GM19239 (cell line): ENCODE data around the gene SECISBP2.

Experiments
- DNase-seq: peaks from one replicate; pipeline ENCODE4 v3.0.0; 2011; ENCODE audit warnings: low spot score; ENCODE audit not compliant: insufficient read length
- FAIRE-seq: peaks from 2 replicates; lab custom pipeline; 2011; peaks lifted over from hg19 to GRCh38; lab: Jason Lieb, UNC

Gene SECISBP2

DNA sequence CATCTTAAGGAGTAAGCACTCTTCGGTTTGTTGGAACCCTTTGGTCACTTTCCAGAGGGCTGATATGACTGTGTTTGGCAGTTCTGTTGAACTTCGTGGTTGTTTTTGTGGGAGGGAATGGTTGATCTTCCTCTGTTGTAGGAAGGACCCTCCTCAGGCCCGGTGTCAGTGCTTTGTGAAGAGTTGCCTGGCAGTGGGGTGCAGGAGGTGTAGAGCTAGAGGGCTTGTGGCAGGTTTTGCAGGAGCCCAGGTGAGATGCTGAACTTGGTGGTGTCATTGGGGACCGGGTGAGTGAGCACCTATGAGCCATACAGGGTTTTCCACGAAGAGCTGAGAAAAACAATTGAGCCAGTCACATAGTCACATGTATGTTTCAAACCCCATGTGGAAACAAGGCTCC, 27.2 kb downstream of the SECISBP2 start:
- DNase-seq (no peak), FAIRE-seq (no peak)

DNA sequence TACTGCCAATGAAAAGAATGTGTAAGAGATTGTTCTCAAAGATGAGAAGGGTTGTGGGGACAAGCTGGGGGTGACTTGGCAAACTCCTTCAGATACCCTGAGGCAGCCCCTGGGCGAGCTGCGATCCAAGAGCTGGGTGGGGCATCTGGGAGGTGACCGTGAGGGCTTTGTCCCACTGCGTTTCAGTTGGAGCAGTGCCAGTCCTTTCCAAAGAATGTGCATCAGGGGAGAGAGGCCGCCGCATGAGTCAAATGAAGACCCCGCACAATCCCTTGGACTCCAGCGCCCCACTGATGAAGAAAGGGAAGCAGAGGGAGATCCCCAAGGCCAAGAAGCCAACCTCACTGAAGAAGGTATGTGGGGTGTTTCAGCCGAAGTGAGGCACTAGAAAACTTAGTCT, 28.4 kb downstream of the SECISBP2 start:
- FAIRE-seq = no peak
- no peak for DNase-seq

DNA sequence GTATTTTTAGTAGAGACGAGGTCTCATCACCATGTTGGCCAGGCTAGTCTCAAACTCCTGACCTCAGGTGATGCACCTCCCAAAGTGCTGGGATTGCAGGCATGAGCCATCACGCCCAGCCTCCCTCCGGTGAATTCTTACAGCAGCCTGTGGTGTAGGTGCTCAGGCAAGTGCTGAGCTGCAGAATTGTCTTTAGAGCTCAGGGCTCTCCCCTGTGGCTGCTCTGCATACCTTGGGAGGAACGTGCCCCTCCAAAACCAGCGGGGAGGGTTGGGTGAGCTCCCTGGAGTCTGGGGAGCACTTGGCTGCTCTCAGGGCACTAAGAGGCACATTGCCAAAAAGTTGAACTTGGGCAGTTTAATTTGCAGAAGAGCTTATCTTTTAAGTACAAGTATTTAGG, 29.4 kb downstream of the SECISBP2 start:
- no peak for FAIRE-seq
- DNase-seq = no peak

DNA sequence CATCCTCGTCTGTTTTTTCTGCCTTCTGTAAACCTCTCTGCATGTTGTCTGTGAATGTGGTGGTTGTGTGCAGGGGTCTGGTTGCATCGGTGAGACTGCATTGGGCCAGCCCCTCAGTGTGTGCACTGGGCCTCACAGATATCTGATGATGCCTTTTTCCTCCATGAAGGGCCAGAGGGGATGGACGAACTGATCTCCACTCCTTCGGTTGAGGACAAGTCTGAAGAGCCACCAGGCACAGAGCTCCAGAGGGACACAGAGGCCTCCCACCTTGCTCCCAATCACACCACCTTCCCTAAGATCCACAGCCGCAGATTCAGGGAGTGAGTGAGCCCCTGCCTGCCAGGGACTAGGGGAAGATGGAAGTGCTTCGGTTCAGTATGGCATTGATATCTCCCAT, 31.3 kb downstream of the SECISBP2 start:
- DNase-seq = no peak
- no peak for FAIRE-seq

DNA sequence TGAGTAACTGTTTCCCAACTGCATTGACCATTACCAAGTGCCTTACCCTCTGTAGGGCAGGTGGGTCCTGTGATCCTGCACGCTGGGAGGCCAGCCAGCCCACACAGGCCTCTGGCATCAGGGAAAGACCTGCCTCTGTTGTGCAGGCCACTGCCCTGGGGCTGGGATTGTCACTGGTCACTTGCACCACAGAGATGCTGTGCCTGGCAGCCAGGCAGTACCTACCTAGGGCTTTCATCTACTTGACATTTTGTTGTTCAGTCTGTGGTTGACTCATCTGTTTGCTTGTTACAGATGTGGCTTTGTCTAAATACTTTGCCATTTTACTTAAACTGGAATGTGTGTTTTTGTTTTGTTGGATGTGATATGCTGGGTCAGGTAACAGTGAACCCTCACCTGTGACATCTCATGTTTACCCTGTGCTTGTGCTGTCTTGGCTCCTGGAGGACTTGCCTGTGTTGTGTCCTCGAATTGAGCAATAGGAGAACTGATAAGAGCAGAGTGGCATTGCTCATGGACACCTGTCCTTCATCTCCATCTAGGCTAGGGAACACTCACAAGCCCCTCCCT, 32.8 kb downstream of the SECISBP2 start:
- DNase-seq = no peak
- no peak for FAIRE-seq

DNA sequence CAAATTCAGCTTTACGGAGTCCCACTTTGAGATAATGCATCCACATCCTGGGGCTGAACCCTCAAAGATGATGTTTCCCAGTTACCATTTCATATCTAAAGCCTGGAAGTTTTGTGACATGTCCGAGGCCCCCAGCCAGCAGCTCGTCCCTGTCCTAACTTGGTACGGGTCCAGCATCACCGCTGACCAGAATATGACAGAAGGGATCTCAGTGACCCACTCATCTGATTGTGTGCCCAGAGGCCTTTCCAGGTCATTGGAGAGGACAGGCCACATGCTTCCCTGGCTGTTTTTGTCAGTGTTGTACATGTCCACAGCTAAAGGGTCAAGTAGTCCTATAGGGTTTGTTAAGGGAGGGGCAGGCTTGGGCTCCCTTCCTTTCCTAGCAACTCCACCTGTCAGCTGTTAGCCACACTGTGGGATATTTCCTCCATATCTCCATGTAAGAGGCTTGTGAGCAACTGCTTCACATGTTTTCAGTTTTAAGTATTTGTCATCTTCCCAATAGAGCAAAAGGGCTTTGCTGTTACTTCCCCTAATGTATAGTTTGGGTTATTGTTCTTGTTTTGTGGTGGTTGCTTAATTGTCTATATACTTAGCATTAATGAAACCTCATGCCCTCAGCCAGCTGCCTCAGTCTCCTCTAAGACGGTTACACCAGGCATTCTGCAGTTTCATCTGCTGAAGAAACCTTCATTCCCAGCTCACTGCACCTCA, 33.4 kb downstream of the SECISBP2 start:
- FAIRE-seq = no peak
- no peak for DNase-seq

DNA sequence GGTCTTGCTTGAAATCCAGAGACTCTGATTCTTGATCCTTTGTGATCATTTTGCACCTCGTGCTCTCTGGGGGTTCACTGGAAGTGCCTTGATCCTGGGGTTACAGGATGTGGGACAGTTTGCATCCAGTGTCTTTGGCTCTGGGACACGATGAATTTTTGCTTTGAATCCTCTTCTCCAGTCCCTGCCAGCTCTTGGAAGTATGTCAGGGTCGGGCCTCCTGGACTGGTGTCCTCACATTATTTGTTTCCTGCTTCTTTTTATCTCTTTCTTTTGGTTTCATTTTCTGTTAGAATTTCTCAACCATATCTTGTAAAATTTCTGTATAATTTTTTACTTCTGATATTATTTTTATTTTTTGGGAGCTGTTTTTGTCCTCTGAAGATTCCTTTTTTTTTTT, 34.2 kb downstream of the SECISBP2 start:
- no peak for DNase-seq
- no peak for FAIRE-seq

DNA sequence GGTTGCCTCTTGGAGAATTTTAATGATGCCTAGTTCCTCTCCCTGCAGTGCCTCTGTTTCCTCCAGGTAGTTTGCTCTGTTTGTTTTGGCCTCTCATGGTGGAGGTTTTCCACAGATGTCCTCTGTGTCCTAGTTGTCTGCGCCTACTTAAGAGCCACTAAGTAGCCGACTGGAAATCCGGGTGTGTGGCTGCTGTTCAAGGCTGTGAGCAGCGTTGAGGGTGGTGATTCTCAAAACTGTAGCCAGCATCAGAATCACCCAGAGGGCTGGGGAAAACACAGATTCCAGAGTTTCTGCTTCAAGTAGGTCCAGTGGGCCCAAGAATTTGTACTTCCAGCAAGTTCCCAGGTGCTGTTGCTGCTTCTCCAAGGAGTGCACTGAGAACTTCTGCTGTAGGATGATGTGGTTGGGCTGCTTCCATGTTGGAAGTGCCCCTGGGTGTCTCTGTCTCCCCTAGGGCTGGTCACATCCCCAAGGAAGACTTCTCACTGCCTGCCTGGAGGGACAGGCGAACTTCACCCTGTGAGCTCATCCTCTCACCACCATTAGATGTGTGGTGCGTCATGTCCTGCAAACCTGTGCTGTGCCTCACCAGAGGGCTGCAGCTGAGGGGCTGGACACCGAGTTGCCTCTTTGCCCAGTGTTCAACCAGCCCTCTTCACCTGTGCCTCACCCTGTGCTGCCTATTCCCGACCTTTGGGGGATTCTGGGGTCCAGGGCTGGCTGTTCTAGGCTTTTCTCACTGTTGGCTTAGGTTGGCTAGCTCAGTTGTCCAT, 34.8 kb downstream of the SECISBP2 start:
- FAIRE-seq (no peak), DNase-seq (no peak)

DNA sequence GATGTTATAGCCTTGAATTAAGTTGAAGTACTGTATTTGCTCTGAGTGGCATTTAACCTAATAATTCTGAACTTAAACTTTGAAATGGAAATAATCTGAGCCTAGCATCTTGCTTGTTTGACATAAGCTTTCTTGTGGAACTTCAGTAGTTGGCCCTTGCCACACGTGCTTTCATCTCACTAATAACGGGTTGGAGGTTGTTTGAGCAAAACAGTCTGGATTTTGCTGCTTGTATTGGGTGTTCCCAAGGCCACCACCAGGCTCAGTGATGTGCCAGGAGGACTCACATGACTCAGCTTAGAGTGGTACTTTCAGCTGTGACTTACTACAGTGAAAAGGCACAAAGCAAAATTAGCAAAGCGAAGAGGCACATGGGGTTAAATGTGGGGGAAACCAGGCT, 35.7 kb downstream of the SECISBP2 start:
- DNase-seq (no peak), FAIRE-seq (no peak)

DNA sequence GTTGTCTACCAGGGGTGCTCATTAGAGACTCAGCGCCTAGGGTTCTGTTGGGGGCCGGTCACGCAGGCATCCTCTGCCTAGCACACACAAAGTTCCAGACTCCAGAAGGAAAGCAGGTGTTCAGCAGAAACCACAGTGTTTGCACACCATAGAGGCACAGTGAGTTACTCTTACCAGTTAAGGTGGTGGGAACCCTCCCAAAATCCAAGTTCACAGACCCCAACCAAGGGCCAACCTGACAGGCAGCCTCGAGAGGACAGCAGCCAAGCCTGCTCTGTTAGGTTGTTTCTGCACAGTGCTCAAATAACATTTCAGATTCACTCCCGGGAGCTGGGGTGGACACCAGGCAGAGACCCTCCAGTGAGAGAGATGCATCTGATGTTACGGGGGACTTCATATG, 36.2 kb downstream of the SECISBP2 start:
- no peak for FAIRE-seq
- DNase-seq = no peak

DNA sequence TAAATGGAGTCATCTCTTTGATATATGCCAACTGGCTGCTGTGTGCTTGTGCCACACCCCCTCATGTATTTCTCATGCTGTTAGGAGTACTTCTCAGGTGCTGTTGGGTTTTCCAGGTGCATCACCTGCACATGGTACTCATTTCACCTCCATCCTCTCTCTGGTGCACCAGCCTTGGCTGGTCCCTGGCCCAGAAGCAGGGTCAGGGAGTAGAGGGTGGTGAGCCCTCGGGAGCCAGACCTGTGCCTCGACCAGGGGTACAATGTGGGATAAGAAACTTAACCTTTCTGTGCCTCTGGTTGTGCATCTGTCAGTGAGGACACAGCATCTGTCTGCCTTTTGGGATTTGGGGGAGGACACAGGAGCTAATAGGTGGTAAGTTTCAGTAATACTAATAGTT, 38.5 kb downstream of the SECISBP2 start:
- DNase-seq (no peak), FAIRE-seq (no peak)

DNA sequence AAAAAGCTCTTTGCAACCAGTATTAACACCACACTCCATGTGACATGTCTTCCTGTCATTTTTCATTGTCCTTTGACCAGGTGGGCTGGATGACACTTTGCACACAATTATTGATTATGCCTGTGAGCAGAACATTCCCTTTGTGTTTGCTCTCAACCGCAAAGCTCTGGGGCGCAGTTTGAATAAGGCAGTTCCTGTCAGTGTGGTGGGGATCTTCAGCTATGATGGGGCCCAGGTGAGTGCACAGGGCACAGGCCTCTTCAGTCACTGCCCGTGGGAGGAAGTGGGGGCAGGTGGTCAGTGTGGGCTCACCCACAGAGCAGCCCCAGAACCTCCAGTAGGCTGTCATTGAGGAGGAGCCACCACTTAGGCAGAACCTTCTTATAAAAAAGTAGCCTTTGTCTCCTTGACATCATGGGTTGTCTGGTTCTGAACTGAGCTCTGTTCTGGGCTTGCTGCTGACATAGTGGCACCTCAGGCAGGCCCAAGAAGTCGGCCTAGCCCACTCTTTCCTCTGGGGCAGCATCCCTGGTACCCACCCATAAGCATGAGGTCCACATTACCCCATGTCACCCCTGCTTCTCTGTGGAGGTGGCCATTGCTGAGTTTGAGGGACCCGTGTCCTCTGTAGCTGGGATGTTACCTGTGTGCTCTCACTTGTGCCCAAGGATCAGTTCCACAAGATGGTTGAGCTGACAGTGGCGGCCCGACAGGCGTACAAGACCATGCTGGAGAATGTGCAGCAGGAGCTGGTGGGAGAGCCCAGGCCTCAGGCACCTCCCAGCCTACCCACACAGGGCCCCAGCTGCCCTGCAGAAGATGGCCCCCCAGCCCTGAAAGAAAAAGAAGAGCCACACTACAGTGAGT, 39.3 kb downstream of the SECISBP2 start:
- DNase-seq (no peak), FAIRE-seq (no peak)

DNA sequence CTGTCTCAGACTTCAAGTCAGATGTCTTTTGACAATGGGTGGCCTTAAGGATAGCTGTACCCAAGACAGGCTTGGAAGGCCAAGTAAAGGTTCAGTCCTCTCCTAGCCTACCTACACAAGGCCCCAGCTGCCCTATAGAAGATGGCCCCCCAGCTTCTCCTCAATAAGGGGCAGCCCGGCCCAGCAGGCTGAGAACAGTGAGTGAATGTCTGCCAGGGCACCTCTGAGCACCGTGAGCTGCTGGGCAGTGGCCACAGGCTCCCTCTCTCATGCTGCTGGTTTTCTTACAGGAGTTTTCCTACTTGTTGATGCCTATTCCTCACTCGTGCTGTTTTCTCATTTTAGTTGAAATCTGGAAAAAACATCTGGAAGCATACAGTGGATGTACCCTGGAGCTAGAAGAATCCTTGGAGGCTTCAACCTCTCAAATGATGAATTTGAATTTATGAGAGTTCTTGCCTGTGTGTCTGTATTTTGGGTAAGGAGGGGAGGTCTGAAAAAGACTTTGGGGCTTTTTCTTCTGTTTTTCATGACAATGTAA, 40.1 kb downstream of the SECISBP2 start:
- FAIRE-seq = no peak
- no peak for DNase-seq

DNA sequence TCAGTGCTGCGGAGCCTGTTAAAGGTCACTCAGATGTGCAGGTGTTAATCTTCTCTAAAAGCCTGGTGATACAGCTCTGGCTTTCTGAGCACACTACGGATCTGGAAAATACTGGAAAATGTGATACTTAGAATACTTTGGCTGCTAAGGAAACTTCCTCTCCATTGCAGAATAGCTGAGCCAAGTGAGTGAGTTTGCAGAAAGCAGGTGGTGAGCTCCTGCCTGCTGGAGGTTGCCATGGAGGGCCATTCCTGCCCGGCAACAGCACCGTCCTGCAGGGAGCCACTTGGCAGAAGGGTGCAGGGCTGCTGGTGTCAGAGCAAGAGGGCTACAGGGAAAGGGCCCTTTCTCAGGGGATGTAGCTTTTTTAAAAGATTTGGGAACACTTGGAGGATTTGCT, 40.7 kb downstream of the SECISBP2 start:
- DNase-seq (no peak), FAIRE-seq (no peak)

DNA sequence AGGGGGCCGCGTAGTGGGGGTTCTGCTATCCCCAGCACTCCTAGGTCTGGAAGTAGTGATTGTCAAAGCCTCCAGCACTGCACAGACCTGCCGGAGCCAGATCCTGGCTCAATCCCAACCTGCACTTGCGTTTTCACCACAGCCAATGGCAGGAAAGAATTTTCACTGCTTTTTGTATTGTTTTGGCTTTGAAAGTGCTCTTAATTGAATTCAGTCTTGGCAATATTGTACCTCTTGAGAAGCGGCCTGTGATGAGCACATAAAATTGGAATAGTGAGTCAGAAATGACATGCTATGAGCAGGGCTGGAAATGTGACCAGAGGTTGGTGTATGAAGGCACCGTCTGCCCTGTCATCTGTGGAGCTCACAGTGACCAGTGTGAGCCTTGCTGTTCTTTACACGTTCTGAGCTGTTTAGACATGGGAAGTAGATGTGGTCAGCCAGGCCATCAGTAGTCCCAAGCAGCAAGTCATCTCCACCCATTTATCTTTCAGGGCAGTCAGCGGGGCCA, 41.5 kb downstream of the SECISBP2 start:
- DNase-seq (no peak), FAIRE-seq (no peak)

DNA sequence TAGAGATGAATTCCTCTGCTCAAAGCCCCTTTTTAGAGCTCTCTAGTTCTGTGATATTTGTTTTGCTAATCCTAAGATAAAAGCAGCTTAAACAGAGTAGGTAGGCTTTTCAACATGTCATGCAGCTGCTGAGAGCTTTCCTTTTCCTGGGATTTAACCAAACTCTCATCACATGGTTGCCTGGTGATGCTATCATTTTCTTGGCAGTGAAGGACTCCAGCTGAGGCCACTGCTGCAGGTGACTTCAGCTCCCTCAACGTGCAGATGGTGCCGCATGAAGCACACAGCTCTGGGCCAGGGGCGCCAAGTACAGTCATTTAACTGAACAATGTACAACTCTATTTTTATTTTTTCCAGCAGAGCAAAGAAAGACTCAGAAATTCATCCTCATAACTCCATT, 42.2 kb downstream of the SECISBP2 start:
- no peak for DNase-seq
- FAIRE-seq = no peak

DNA sequence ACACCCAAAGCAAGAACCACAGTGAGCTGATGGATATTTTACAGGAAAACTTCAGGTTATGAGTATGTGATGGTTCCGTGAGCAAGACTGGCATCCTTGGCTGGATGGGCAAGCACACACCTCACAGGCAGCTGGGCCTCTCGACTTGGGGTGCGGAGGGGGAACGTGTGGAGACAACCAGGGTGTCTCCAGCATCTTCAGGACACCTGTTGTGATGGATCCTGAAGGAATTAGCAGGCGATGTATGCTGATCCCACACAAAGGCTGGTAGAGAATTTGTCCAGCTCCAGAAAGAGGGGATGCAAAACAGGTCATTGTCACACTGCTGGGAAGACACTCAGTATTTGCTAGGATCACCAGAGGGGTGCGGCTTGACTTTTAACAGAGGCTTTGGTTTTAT, 42.7 kb downstream of the SECISBP2 start:
- FAIRE-seq (no peak), DNase-seq (no peak)

DNA sequence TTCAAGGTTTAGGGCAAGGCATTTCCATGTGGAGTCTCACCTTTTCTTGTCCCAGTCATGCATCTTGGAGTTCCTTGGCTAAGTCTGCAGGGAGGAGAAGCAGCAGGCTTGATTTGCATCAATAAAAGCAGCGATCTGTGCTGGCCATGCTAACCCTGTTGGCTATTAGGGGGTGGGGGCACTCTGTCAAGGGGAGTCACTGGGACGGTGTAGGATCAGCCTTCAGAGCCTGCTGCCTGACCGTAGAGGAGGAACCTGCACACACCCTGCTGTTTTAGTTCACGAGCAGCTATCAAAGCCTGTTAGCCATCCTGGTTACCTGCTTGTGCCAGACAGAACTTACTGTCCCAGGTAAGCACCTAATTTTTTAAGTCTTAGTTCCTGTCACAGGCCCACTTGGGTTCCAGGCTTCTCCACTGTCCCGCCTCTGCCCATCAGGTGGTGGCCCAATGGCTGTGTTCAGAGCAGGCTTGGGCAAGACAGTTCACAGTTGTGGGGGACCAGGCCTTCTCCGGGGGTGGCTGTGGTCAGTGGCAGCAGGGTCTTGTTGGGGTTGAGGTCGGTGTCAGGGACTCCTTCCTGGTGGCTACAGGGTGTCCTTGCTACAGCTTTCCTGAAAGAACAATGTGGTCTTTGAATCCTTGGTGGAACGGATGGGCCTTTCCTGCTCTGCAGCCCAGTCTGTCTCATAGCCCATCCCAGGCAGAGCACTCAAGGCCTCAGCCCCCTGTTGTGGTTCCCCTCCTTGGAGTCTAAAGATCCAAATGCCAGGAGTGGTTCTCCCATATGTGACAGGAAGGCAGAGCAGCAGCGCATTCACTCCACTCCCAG, 43.7 kb downstream of the SECISBP2 start:
- FAIRE-seq (no peak), DNase-seq (no peak)

DNA sequence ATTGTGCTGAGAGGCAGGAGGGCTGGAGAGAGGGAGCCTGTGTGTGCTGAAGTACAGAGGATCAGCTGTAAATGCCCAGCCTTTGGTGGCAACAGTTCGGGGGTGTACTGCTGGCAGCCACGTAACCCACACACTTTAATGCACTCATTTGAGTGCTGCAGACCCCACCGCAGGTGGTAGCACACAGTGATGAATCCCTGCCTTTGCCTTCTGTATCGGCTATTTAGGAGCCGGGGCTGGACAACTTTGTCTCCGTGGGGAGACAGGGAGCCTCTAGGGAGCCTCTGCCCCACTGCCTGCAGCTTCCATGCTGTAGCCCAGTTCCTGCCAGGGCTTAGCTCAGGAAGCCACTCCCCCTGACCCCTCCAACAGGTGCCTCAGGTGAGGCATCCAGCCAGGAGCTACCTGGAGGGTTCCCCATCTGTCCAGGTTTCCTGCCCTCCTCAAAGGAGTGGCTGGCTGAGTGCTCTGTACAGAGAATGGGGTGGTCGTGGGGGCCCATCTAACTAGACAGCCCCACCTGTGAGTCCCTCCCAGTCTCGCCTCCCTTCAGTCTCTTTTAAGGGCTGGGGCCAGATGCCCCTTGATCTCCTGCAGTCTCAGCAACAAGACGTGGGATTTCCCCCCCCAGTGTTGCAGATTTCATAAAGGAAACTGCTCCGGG, 44.5 kb downstream of the SECISBP2 start:
- FAIRE-seq = no peak
- DNase-seq = no peak
